IPS DF 4.7 (cell line): ENCODE measurements around the gene PRICKLE3.
"Not testable (repeated sequence)": the region's sequence is repeated elsewhere in the genome, so short reads cannot be mapped to it uniquely, and the experiment has no call there.

Experiments
- DNase-seq: peaks from one replicate; pipeline ENCODE4 v3.0.0-alpha.2; 2013; ENCODE audit warnings: low spot score; ENCODE audit errors: extremely low read depth

PRICKLE3 gene

GRCh38 chrX:49161632-49162031 is 24.5 kb downstream of the PRICKLE3 start:
- no peak for DNase-seq

DNA sequence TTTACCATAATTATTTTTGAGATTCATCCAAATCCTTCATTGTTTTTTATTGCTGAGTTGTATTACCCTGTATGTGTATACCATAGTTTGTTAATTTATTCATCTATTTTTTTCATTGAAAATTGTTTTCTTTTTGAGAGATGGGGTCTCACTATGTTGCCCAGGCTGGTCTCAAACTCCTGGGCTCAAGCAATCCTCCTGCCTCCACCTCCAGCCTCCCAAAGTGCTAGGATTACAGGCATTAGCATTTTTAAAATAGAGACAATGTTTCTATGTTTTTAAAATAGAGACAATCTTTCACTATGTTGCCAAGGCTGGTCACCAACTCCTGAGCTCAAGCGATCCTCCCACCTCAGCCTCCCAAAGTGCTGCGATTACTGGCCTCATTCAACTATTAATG is 25.3 kb downstream of the PRICKLE3 start:
- DNase-seq = no peak

DNA sequence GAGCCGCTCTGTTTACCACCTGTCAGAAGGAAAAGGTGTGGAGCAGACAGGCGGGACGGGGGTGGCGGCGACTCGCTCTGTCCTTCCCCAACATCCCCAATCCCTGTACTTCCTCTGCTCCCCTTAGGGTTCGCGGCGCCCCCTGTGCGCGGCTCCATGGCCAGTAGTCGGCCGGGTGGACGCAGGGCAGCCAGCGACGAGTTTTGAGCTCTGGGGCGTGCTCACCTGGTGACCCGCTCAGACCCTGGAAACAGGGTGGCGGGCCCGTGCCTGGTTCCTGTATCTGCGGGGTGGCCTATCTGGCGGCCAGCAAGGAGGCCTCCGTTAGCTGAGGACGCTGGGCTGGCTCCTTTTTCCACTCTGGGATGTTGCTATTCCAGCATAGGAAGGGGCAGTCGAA is 29.0 kb downstream of the PRICKLE3 start:
- DNase-seq = no peak

GRCh38 chrX:49155900-49156837 is 30.0 kb downstream of the PRICKLE3 start:
- no peak for DNase-seq

- DNase-seq = no peak
These were observed 30.8 kb downstream of the PRICKLE3 start for GRCh38 chrX:49155243-49155899.

GRCh38 chrX:49153467-49153866 is 32.7 kb downstream of the PRICKLE3 start:
- no peak for DNase-seq

DNA sequence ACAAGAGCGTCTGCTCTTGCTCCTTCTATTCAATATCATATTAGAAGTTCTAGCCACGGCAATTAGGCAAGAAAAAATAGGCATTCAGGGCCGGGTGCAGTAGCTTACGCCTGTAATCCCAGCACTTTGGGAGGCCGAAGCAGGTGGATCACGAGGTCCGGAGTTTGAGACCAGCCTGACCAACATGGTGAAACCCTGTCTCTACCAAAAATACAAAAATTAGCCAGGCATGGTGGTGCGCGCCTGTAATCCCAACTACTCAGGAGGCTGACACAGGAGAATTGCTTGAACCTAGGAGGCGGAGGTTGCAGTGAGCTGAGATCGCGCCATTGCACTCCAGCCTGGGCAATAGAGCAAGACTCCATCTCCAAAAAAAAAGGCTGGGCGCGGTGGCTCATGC is 36.9 kb downstream of the PRICKLE3 start:
- not testable (repeated sequence) for DNase-seq

DNA sequence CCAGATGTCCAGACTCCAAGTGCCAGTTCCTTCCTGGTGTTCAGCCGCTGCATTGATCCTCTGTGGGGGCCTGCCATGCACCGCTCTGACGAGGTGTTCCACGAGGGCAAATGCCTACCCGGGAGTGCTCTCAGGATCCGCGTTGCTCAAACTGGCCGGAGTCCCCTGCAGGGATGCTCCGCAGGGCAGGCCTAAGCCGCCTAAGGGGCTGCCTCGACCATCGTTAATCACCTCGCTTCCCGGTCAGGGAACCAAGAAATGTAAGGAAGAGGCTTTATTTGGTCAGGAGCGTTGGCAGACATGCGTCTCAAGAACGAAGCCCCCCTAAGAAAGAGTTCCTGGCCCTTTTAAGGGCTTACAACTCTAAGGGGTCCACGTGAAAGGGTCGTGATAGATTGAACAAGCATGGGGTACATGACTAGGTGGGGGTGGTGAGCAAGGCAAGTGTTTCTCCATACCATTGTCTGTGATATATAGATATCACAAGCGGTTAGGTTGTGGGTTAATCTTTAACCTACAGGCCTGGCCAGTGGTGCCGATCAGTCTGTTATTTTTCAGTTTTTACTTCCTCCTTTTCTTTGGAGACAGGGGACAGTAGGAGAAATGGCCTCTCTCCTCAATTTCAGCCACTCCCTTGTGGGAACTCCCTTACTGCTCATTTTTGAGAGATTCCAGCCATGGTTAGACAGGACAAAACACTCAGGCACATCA is 37.6 kb downstream of the PRICKLE3 start:
- DNase-seq = not testable (repeated sequence)

DNA sequence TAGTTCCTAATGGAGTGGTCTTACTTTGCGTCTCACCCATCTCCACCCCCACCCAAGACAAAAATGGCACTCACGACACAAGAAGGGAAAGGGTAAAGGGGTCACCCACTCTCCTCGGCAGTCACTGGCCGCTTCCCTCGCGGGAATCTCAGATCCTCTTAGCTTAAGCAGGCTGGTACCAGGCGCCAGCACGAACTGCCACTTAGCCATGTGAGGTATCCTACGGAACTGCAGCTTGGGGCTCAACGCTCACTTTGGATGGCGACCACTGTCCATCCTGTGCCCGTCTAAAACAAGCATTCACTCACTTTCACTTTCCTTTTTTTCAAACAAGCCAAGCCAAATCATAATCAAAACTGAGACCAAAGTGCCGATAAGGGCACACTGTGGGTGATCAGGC is 38.2 kb downstream of the PRICKLE3 start:
- no peak for DNase-seq

GRCh38 chrX:49147282-49147681 is 38.9 kb downstream of the PRICKLE3 start:
- no peak for DNase-seq

- DNase-seq = not testable (repeated sequence)
These were observed 43.0 kb downstream of the PRICKLE3 start for GRCh38 chrX:49143154-49143553.

DNA sequence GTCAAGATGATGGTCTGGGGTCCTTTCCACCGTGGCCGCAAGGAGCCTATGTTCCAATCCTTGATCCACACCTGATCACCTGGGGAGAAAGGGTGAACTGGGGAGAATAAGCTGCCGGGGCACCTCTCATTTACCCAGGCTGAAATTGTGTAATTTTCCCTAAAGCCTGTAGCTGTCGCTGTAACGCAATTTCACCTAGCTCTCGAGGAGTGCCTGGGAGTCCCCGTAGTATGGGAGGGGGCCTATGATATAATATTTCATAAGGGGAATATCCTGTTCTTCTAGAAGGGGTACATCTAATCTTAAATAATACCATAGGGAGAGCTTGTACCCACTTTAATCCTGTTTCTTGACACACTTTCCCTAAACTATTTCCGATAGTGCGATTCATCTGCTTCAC is 43.9 kb downstream of the PRICKLE3 start:
- DNase-seq = not testable (repeated sequence)

- no peak for DNase-seq
These were observed 46.5 kb downstream of the PRICKLE3 start for GRCh38 chrX:49139713-49140112.

DNA sequence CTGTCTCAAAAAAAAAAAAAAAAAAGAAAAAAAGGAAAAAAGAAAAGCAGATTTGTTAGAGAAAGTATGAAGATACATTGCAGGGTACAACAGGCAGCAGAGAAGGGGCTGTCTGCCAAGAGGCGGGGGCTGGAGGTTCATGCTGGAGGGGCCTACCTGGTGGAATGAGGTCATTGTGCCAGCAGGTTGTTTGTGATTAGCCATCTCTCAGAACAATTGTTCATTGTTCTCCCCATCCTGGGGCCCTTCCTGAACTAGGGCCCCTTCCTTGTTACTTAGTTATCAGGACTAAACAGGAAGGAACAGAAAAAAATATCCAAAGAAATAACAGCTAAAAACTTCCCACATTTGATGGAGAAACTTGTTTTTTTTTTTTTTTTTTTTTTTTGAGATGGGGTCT is 48.7 kb downstream of the PRICKLE3 start:
- DNase-seq = no peak

- DNase-seq = no peak
These were observed 52.4 kb downstream of the PRICKLE3 start for GRCh38 chrX:49133759-49134158.

DNA sequence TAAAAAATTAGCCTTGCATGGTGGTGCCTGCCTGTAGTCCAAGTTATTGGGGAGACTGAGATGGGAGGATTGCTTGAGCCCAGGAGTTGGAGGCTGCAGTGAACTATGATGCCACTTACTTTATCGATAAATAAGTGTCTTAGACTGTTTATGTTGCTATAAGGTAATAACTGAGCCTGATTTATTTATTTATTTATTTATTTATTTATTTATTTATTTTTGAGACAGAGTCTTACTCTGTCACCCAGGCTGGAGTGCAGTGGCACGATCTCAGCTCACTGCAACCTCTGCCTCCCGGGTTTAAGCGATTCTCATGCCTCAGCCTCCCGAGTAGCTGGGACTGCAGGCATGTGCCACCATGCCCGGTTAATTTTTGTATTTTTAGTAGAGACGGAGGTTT is 53.9 kb downstream of the PRICKLE3 start:
- DNase-seq = not testable (repeated sequence)

- no peak for DNase-seq
These were observed 56.7 kb downstream of the PRICKLE3 start for GRCh38 chrX:49129427-49129826.

- DNase-seq = not testable (repeated sequence)
These were observed 58.4 kb downstream of the PRICKLE3 start for GRCh38 chrX:49127742-49128258.
